Cardiac fibroblast (primary cell): ENCODE results near the gene SNX18.

ENCODE experiments used
- DNase-seq, 2 donors: peaks; one replicate each; pipeline versions ENCODE4 v3.0.0 to v3.0.0-alpha.2; 2010; ENCODE audit warnings: low read depth in 2 of 2
- H3K4me3 ChIP-seq, 2 donors: replicated peaks in 1 of 2; 1 replicate in 1 of 2; 2 replicates in 1 of 2; pipeline ENCODE4 v1.5.1; 2011; ENCODE audit warnings: low read depth in 2 of 2, low read length in 2 of 2, mild to moderate bottlenecking in 2 of 2, moderate library complexity in 1 of 2
- TF ChIP-seq, protein P1 (sequence below): IDR thresholded peaks from one replicate; pipeline ENCODE4 v1.5.1; 2011; ENCODE audit warnings: low read depth, mild to moderate bottlenecking, low read length, inconsistent platforms

The SNX18 gene

DNA sequence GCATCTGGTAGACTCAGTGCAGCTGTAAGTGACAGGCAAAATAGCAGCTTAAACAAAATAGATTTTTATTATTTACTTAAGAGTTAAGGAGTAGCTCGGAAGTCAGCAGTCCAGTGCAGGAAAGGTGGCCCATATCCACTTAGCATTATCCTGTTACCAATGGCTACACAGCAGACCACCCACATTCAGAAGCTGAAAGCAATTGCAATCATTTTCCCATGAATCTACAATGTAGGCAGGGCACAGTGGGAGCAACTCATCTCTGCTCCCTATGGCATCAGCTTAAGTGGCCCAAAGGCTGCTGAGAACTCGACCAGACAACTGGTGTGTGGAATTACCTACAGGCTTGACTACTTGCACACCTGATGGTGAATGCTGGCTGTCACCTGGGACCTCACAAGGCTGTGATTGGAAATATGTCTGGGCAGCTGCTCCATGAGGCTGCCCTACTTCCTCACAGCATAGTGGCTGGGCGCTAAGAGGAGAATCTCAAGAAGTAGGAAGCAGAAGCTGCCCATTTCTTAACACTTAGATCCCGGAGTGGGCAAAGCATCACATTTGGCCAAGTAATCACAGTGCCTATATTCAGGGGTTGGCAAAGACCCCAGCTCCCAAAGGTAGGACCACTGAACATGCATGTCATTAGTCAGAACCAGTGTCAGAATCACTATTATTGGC, 56.4 kb downstream of the SNX18 start:
- DNase-seq: no peak
- TF ChIP-seq, protein P1, sequence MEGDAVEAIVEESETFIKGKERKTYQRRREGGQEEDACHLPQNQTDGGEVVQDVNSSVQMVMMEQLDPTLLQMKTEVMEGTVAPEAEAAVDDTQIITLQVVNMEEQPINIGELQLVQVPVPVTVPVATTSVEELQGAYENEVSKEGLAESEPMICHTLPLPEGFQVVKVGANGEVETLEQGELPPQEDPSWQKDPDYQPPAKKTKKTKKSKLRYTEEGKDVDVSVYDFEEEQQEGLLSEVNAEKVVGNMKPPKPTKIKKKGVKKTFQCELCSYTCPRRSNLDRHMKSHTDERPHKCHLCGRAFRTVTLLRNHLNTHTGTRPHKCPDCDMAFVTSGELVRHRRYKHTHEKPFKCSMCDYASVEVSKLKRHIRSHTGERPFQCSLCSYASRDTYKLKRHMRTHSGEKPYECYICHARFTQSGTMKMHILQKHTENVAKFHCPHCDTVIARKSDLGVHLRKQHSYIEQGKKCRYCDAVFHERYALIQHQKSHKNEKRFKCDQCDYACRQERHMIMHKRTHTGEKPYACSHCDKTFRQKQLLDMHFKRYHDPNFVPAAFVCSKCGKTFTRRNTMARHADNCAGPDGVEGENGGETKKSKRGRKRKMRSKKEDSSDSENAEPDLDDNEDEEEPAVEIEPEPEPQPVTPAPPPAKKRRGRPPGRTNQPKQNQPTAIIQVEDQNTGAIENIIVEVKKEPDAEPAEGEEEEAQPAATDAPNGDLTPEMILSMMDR: no peak

DNA sequence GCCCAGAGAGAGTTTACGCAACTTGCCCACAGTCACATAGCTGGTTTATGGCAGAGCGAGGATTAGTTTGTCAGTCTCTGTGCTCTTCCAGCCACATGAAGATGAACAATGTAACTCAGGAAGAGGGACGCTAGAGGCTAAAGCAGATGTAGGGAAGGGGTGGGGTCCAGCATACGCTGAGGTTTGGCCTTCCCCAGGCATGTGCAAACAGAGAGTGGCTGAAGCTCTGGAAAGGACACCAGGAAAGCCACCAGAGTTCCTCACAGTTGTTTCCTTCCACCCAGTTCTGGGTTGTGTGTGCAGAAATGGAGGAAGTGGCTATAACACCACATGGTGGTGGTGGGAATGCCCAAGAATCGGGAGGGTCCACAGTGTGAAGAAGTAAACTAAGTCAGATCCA, 60.0 kb downstream of the SNX18 start:
- H3K4me3 ChIP-seq: no peak overlapping the region
- TF ChIP-seq, protein P1: no peak
- no peak for DNase-seq

More for the DNA sequence above, 56.4 kb downstream of the SNX18 start:
- no peak overlapping the region for H3K4me3 ChIP-seq

DNA sequence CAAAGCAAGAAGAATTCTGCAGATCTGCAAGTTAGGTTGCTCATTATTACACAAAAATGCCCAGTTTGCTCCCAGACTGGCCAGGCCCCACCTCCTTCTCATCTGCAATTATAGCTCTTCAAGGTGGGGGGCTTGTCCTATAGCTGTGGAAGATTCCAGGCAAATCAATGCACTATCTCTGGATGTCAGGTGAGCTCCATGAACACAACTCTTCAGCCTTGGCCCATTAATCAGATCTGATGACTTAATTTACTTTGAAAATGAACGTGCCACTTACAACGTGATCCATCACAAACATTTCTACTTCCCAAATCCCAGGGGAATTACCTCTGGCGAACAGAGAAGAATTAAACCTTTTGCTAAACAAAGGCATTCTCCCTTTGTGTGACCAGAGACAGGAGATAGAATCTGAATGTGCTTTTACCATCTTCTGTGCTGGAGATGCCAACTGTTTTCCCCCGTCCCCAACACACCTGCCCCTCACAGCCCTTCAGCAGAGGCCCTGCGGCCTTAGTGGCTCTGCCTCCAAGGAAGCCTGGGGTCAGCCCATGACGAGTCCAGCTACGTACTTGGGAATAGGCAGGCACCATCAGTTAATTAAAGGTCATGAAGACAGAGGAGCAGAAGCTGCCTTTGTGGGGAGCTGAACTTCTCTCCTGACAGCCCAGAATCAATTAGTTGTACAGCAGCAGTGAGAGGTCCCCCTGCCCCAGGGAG, 60.5 kb downstream of the SNX18 start:
- TF ChIP-seq, protein P1: no peak
- no peak for DNase-seq
- no peak overlapping the region for H3K4me3 ChIP-seq

DNA sequence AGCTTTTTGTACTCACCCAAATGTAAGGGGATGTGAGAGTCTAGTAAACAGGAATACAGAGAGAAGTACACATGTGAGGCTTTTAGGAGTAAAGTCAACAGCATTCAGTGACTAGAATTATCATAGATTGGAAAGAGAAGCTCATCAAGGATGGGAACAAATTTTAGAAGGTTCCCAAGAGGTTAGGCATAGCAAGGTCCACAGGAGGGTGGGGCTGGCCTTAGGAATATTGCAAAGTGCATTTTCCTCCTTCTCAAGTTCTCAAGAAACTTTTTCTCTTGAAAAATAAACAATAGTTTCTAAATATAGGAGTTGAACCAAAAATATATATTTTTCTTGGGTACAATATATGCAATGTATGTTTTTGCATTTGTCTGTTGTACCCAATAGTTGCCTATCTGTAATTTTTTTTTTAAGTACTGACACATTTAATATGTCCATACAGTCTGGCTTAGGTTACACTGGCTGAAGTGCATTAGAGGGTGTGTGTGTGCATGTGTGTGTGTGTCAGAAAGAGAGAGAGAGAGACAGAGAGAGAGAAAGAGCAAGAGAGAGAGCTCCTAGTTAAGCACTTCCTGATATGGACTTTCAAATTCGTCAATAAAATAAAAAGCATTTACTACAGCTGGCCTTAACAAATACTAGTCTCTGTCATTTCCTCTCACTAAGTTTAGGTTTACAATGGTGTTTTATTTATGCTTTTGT, 62.2 kb downstream of the SNX18 start:
- DNase-seq: peak in 1 of 2 donors; percentile 19
- TF ChIP-seq, protein P1: no peak
- H3K4me3 ChIP-seq: no peak overlapping the region

DNA sequence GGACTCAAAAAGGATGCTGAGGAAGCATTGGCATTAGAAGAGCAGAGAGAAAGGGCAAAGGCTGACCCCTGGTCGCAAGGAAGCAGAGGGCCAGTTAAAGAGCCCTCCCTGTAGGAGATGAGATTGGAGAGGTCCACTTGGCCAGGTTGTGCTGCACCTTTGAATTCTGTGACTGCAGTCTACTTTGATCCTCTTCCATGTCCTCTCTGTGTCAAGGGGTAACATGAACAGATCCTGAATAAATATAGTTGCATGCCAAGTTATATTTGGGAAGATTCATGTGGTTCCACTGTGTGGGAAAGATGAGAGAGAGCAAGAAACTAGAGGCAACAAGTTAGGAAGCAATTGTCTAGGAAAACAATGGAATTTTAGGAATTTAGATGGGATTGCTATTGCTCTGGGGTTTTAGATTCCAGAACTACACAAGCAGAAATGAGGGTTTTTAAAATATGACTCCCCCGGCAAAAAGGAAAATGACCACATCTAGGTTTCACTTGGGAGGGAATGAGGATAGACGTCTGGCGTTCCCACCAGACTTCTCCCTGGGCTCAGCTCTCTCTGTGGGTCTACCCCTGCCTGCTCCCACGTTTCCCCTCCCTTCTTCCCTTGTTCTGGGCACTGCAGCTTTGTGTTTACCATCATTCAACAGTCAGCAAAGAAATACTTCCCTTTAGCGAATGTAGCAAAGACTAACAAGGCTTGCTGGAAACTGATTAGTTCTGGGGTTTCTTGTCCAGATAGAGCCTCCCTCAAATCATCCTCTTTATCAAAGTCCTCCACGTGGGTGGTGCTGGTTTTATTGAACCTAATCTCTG, 63.6 kb downstream of the SNX18 start:
- TF ChIP-seq, protein P1: no peak
- no peak overlapping the region for H3K4me3 ChIP-seq
- peak in 1 of 2 donors; percentile 41 for DNase-seq

DNA sequence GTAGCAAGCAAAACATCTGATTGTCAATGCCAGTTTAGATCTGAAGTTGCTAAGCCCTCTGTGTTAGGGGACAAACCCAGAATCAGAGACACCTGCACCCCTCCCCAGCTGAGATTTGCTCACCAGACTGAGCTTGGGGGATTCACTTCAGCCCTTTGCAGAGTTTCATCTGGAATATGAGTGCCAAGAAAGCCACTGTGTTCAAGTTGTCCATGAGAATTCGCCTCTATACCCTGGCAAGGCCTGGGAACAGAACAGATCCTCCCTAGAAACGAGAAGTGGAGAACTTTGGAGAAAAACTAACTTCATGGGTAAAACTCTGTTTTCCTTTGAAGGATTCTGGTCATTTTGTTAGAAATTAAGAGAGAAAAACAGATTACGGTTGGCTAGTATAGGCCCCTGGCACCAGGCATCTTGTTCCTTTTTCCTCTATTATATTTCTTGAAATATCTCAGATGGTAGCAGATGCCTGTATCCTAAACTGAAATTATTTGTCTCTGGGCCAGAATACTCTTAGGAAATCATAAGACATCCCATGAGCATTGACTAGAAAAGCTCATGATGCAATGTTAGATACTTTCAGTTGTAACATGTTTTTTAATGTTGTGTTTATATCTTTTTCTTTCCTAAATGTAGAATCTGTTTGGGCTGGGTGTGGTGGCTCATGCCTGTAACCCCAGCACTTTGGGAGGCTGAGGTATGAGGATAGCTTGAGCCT, 64.4 kb downstream of the SNX18 start:
- TF ChIP-seq, protein P1: no peak
- no peak overlapping the region for H3K4me3 ChIP-seq
- DNase-seq: peak; percentile 58 to 78
